CD4-positive, alpha-beta T cell treated with Interleukin-17A for 1 hour (primary cell): ENCODE measurements around the gene CBFA2T2.
"Not testable (repeated sequence)": the region's sequence is repeated elsewhere in the genome, so short reads cannot be mapped to it uniquely, and the experiment has no call there.

Source experiments
- DNase-seq: peaks from one replicate; pipeline ENCODE4 v3.0.0-alpha.2; 2020

Gene CBFA2T2

GRCh38 chr20:33472868-33473435 is 16.9 kb upstream of the CBFA2T2 start:
- DNase-seq, result no peak

DNA sequence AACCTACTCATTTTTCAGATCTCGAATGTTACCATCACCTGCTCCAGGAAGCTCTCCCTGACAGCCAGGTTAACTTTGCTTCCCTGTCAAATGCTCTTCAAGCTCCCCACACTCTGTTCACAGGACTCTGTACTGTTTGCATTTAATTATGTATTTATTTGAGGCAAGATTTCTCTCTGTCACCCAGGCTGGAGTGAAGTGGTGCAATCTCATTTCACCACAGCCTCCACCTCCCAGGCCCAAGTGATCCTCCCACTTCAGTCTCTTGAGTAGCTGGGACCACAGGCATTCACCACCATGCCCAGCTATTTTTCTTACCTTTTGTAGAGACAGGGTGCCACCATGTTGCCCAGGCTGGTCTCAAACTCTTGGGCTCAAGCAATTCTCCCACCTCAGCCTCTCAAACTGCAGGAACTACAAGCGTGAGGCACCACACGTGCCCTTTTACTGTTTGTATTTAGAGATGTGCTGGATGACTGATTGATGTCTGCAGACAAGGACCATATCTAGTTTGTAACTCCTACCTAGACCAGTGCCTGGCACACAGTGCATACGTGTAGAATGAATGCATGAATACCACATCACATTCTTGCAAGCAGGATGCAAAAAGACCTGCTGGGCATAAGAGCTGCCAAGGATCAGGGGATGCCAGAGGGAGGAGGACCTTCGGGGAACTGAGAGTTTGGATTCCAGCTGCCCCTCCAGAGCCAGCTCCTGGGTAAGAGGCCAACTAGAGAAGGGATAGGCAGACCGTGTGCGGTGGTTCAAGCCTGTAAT is 15.6 kb upstream of the CBFA2T2 start:
- no peak for DNase-seq

DNA sequence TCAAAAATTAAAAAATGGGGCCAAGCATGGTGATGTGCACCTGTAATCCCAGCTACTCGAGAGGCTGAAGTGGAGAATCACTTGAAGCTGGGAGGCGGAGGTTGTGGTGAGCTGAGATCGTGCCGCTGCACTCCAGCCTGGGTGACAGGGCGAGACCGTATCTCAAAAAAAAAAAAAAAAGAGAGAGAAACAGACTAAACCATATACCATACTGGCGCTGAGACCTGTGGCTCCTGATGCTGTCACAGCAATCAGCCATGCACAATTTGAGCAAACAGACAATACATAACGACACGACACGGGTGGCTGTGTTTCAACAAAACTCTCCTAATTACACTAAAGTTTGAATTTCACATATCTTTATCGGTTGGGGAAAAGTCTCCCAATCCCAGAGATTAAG is 14.9 kb upstream of the CBFA2T2 start:
- no peak for DNase-seq

- no peak for DNase-seq
These were observed 14.3 kb upstream of the CBFA2T2 start for GRCh38 chr20:33475381-33476152.

GRCh38 chr20:33477386-33478234 is 12.3 kb upstream of the CBFA2T2 start:
- no peak for DNase-seq

DNA sequence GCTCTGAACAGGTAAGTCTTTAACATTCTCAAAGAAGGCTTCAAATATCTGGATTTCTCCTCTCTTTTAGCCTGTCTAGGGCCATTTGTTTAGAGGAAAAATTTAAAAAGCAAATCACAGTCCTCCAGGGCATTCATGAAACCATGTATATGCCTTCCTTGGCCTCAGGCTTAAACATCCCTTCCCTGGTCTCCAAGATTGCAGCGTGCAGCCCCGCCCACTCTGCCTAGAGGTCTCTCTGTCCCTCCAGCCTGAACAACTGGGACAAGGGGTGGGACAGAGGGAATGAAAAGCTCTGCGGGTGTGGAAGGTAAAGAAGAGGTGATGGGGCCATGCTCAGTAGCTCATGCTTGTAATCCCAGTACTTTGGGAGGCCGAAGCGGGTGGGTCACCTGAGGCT is 9.8 kb upstream of the CBFA2T2 start:
- DNase-seq, result no peak

DNA sequence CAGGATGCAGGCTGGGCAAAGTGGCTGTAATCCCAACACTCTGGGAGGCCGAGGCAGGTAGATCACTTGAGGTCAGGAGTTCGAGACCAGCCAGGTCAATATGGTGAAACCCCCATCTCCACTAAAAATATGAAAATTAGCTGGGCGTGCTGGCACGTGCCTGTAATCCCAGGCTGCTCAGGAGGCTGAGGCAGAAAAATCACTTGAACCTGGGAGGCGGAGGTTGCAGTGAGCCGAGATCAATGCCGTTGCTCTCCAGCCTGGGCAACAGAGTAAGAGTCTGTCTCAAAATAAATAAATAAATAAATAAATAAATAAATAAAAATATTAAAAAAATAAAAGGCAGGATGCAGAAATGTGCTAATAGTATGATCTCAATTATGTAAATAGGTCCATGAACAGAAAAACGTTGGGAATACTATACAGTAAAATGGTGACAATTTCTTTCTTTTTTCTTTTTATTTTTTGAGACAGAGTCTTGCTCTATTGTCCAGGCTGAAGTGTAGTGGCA is 8.4 kb upstream of the CBFA2T2 start:
- no peak for DNase-seq

GRCh38 chr20:33482581-33482980 is 7.3 kb upstream of the CBFA2T2 start:
- DNase-seq, result no peak

- DNase-seq, result not testable (repeated sequence)
These were observed 6.7 kb upstream of the CBFA2T2 start for GRCh38 chr20:33483186-33483585.

DNA sequence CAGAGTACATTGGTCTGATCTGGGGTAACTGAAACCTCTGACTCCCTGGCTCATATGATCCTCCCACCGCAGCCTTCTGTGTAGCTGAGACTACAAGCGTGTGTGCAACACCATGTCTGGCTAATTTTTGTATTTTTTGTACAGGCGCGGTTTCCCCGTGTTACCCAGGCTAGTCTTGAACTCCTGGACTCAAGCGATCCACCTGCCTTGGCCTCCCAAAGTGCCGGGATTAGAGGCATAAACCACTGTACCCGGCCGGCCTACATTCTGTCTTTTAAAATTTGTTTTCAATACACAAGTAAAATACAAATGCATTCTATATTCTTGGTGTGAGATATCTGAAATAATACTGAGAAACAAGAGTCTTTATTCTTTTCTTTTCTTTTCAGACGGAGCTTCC is 1.7 kb upstream of the CBFA2T2 start:
- DNase-seq, result no peak

- DNase-seq, result not testable (repeated sequence)
These were observed 1.0 kb upstream of the CBFA2T2 start for GRCh38 chr20:33488661-33489494.

DNA sequence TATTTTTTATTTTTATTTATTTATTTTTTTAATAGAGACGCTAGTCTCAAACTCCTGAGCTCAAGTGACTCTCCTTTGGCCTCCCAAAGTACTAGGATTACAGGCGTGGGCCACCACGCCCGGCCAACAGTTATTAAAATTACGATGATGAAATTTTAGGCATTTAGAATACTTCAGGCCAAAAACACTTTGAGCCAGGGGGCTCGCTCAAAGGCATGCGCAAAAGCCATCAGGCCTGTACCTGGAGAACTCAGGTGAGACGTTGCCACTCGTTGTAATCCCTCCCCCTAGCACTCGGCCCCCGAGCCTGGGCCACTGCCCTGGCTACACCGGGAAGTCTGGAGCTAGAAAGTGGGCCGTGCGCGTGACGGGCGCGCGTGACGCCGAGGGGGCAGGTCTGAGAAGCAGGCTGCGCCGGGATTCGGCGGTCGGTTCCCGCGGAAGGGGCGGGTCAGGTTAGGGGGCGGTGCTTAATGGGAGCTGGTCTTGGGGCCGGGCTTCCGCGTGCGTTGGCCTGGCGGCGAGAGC is 337 bp upstream of the CBFA2T2 start:
- peak; percentile 99 for DNase-seq

DNA sequence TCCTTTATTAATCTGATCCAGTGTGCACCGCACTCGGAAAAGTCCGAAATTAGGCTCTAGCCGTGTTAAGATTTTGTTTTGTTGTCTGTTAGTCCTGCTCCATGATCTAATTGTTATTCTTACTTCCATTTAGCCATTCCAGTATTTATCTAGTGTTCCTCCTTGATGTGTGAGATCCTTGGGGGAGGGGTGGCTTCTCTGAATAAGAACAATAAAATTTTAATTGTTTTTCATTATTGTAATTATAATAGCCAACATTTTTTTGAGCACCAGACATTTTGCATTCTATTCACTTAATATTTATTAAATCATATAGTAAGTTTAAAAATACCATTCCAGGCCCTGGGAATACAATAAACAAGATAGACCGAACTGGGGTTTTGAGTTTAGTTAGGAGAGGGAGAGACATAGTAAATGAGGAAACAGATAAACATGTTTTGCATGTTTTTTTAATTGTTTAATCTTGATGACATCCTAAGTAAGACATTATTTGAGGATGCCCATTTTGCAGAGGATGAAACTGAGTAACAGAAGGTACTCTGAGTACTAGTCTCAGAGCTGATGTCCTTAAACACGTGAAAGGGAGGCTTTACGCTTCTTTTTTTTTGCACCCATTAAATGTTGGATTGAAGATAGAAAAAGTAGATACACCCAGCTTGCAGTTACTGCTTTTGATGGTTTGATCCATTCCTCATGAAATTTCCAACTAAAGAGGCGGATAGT is 1.2 kb downstream of the CBFA2T2 start:
- DNase-seq, result no peak

DNA sequence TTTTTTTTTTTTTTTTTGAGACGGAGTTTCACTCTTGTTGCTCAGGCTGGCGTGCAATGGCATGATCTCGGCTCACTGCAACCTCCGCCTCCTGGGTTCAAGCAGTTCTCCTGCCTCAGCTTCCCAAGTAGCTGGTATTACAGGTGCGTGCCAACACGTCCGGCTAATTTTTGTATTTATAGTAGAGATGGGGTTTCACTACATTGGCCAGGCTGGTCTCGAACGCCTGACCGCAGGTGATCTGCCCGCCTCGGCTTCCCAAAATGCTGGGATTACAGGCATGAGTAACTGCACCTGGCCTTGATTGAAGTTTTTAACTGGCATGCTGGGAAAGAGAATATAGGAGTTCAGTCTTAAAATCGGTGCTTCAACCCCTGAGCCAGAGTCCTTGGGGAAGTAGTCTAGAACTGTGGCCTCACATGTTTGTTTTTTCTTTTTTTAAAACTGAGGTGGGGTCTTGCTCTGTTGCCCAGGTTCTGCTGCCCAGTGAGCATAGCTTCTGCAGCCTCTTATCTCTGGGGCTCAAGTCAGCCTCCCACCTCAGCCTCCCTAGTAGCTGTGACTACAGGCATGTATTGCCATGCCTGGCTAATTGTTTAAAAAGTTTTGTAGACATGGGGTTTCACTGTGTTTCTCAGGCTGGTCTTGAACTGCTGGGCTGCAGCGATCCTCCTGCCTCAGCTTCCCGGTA is 3.3 kb downstream of the CBFA2T2 start:
- no peak for DNase-seq

DNA sequence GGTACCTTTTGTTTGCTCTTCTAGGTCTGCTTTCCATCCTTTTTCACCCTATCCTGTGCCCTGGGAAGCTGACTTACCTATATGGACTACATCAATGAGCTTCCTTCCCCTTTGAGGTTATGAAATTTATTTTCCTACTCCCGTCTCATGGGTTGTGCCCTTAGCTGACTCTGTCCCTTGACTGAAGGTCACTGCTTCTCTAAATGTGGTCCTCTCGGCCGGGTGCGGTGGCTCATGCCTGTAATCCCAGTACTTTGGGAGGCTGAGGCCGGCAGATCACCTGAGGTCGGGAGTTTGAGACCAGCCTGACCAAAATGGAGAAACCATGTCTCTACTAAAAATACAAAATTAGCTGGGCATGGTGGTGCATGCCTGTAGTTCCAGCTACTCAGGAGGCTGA is 6.9 kb downstream of the CBFA2T2 start:
- DNase-seq, result not testable (repeated sequence)

GRCh38 chr20:33499355-33499754 is 9.5 kb downstream of the CBFA2T2 start:
- DNase-seq, result no peak

GRCh38 chr20:33501000-33501399 is 11.1 kb downstream of the CBFA2T2 start:
- DNase-seq, result no peak

GRCh38 chr20:33503564-33503963 is 13.7 kb downstream of the CBFA2T2 start:
- no peak for DNase-seq

- DNase-seq, result no peak
These were observed 16.7 kb downstream of the CBFA2T2 start for GRCh38 chr20:33506576-33506975.

DNA sequence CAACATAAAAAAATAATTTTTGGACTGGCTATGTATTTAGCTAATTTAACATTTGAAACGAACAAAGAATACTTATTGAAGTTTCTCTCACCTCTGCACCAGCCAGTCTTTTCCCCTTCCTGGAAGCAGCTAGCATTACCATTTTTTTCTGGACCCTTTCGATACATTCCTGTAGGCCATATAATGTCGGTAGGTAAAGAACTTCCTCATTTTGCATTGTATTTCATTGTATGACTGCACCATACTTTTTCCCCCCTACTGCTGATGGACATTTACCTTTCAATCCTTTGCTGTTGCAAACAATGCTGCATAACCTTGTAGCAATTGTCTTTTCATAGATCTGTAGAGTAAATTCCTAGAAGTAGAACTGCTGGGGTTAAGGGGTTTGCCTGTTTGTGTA is 17.6 kb downstream of the CBFA2T2 start:
- DNase-seq, result no peak
